Vagina (tissue), 2 donors: ENCODE data around the gene CFAP97.

Experiments used
- CTCF ChIP-seq, 3 experiments: fragments of 450-650 bp in 2 of 3; fragments of 200-600 bp in 1 of 3; sonication (generic) in 1 of 3; IDR thresholded peaks; one replicate each; pipeline ENCODE4 v1.5.1; 2017 to 2019; ENCODE audit warnings: antibody characterized with exemption in 3 of 3, mild to moderate bottlenecking in 2 of 3, moderate library complexity in 2 of 3
- POLR2A ChIP-seq, 2 donors: fragments of 450-650 bp; IDR thresholded peaks; one replicate each; pipeline ENCODE4 v1.6.1; 2017; ENCODE audit warnings: antibody characterized with exemption in 2 of 2, mild to moderate bottlenecking in 2 of 2, moderate library complexity in 2 of 2

DNA sequence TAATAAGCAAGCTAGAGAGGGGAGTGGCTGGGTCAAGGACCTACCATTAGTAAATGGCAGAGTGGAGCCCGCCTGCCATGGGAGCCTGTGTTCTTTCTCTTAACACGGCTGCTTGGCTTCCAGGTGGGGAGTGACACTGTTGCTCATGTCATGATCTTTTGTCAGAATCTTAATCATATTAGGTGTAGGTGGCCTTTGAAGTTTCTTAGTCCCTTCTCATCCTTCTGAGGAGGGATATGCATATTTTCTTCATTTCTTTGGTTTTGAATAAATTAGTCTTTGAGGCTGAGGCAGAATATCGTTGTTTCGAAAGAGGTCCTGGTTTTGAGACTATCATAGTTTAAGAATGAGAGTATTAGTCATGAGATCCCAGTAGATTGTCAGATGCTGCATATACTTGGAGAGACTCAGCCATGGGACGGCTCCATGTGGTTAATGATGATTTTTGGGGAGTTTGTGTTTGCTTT, 34.4 kb upstream of the CFAP97 start:
- TF ChIP-seq CTCF (IDR thresholded peaks at IDR 0.05) (no peak), POLR2A (IDR thresholded peaks at IDR 0.05) (no peak)
